ENCODE measurements around the gene COA3. TPM values are rescaled to one million over a fixed set of nuclear protein-coding genes. Genes with fewer than 3 reads are reported as not detected.

Gene COA3
- total RNA-seq, 1 experiment from 2014 or later = 74.2 TPM

GRCh38 chr17:42792545-42792944 is 6.0 kb downstream of the COA3 start:
- Histone ChIP-seq H2BK20ac (ENCODE audit: low read depth, low read length, poor library complexity, severe bottlenecking) (no peak overlapping the region), H4K5ac (ENCODE audit: insufficient read length, low read depth, low read length) (no peak overlapping the region), H3K9ac (ENCODE audit: extremely low read depth, insufficient read length, low read length) (no peak overlapping the region), H3K18ac (ENCODE audit: insufficient read length, low read depth, low read length) (no peak overlapping the region), H4K8ac (replicated peaks; ENCODE audit: insufficient read length, low read depth, low read length) (no peak overlapping the region), H3K4me1 (ENCODE audit: insufficient read depth, low read length) (no peaks in the 10 kb centered on the region; the same call in 1 of the 2 replicates), H2AFZ (ENCODE audit: low read length) (no peak overlapping the region), H3K4ac (ENCODE audit: low read depth, low read length) (no peak overlapping the region), H3K23ac (ENCODE audit: insufficient read length, low read depth, low read length) (no peak overlapping the region), H3K9me3 (ENCODE audit: control insufficient read depth, low read depth, low read length) (no peaks in the 10 kb centered on the region), H3K4me2 (ENCODE audit: insufficient read depth, insufficient read length, low read length) (no peak overlapping the region), H2BK120ac (ENCODE audit: low read depth, low read length, poor library complexity, severe bottlenecking) (no peak overlapping the region), H4K20me1 (ENCODE audit: control insufficient read depth, insufficient read depth, insufficient read length) (no peaks in the 10 kb centered on the region), H3K27me3 (ENCODE audit: insufficient read depth, low read length) (no peaks in the 10 kb centered on the region), H3K79me1 (ENCODE audit: insufficient read depth, low read depth, low read length, poor library complexity, severe bottlenecking) (no peaks in the 10 kb centered on the region), H3K27ac (ENCODE audit: insufficient read length, low read depth, low read length) (no peak overlapping the region), H3T11ph (ENCODE audit: low read length) (no peak overlapping the region), H2BK12ac (ENCODE audit: insufficient read length, low read depth, low read length) (no peak overlapping the region), H2BK5ac (ENCODE audit: insufficient read length, low read length) (no peak overlapping the region), H2BK15ac (ENCODE audit: low read depth, low read length) (no peak overlapping the region), H4K91ac (ENCODE audit: insufficient read length, low read depth, low read length) (no peak overlapping the region), H3K56ac (ENCODE audit: insufficient read length, low read depth, low read length) (no peak overlapping the region), H2AK5ac (ENCODE audit: insufficient read length, low read length) (no peak overlapping the region), H3K79me2 (ENCODE audit: insufficient read depth, low read length) (no peaks in the 10 kb centered on the region), H3K23me2 (ENCODE audit: insufficient read length, low read depth, low read length, poor library complexity, severe bottlenecking) (no peaks in the 10 kb centered on the region), H3K14ac (ENCODE audit: insufficient read depth, low read length) (no peak overlapping the region)
- no peak for DNase-seq
- no peaks in the 10 kb centered on the region; the same call in 1 of the 2 replicates for H3K27me3 Mint-ChIP-seq (ENCODE audit: low read depth)
- TF ChIP-seq, protein P1, sequence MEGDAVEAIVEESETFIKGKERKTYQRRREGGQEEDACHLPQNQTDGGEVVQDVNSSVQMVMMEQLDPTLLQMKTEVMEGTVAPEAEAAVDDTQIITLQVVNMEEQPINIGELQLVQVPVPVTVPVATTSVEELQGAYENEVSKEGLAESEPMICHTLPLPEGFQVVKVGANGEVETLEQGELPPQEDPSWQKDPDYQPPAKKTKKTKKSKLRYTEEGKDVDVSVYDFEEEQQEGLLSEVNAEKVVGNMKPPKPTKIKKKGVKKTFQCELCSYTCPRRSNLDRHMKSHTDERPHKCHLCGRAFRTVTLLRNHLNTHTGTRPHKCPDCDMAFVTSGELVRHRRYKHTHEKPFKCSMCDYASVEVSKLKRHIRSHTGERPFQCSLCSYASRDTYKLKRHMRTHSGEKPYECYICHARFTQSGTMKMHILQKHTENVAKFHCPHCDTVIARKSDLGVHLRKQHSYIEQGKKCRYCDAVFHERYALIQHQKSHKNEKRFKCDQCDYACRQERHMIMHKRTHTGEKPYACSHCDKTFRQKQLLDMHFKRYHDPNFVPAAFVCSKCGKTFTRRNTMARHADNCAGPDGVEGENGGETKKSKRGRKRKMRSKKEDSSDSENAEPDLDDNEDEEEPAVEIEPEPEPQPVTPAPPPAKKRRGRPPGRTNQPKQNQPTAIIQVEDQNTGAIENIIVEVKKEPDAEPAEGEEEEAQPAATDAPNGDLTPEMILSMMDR (conservative IDR thresholded peaks at IDR 0.05) = no peak
- WGBS (ENCODE audit: extremely low coverage, insufficient read length, low lambda C conversion rate) = no CpG with 5 or more reads among the region's 5 CpGs
- peaks cover 1 to 2% of the 10 kb centered on the region in 2 experiments for H3K4me1 Mint-ChIP-seq
- no peak overlapping the region; a peak in 1 of 7 replicates for H3K27ac Mint-ChIP-seq
- H3K36me3 Mint-ChIP-seq (ENCODE audit: insufficient read depth in 1 of 3, low read depth in 3 of 3) = peaks cover 3 to 19% (median 14%) of the 10 kb centered on the region in 3 experiments; a peak in 5 of 7 replicates
- no peaks in the 10 kb centered on the region for H3K9me3 Mint-ChIP-seq
- no peak overlapping the region for H3K4me3 Mint-ChIP-seq

All from H9 (cell line).